Choroid plexus epithelial cell (primary cell): ENCODE data around the gene HNMT.

Experiments used
- DNase-seq: peaks from one replicate; pipeline ENCODE4 v3.0.0-alpha.2; 2010; ENCODE audit warnings: low read depth
- H3K4me3 ChIP-seq: 2 replicates; pipeline ENCODE4 v1.5.1; 2011; ENCODE audit warnings: low read depth, mild to moderate bottlenecking, control low read depth, low read length, moderate library complexity
- CTCF ChIP-seq: conservative IDR thresholded peaks from 2 replicates; pipeline ENCODE4 v1.5.1; 2011; ENCODE audit warnings: low read depth, mild to moderate bottlenecking, control low read depth, inconsistent platforms, low read length, moderate library complexity

Gene HNMT

GRCh38 chr2:138026111-138027020 lies 62.1 kb downstream of the HNMT start:
- TF ChIP-seq CTCF = no peak
- no peak overlapping the region for H3K4me3 ChIP-seq
- no peak for DNase-seq

GRCh38 chr2:138028538-138028937 lies 64.3 kb downstream of the HNMT start:
- DNase-seq = no peak
- TF ChIP-seq CTCF = no peak
- no peak overlapping the region for H3K4me3 ChIP-seq

GRCh38 chr2:138029276-138029675 lies 65.0 kb downstream of the HNMT start:
- peak; percentile 81 for DNase-seq
- no peak overlapping the region for H3K4me3 ChIP-seq
- no peak for TF ChIP-seq CTCF

- no peak for TF ChIP-seq CTCF
- DNase-seq = peak; percentile 88
- no peak overlapping the region for H3K4me3 ChIP-seq
Measured at GRCh38 chr2:138030459-138030858, 66.2 kb downstream of the HNMT start.

- no peak for TF ChIP-seq CTCF
- no peak overlapping the region for H3K4me3 ChIP-seq
- DNase-seq = no peak
Measured at GRCh38 chr2:138032334-138032733, 68.1 kb downstream of the HNMT start.

GRCh38 chr2:138034536-138034935 lies 70.3 kb downstream of the HNMT start:
- no peak overlapping the region for H3K4me3 ChIP-seq
- peak; percentile 18 for DNase-seq
- TF ChIP-seq CTCF = no peak

- TF ChIP-seq CTCF = no peak
- peak; percentile 26 for DNase-seq
- no peak overlapping the region for H3K4me3 ChIP-seq
Measured at GRCh38 chr2:138035608-138036217, 71.4 kb downstream of the HNMT start.
